HG03521 (cell line): ENCODE measurements around the gene STAB2.

Experiments
- ATAC-seq: cut with Tn5 transposase; IDR thresholded peaks from one replicate; pipeline ENCODE4 v1.9.1; 2021; ENCODE audit warnings: mild to moderate bottlenecking, moderate library complexity; ENCODE audit not compliant: unreplicated experiment

Gene STAB2

DNA sequence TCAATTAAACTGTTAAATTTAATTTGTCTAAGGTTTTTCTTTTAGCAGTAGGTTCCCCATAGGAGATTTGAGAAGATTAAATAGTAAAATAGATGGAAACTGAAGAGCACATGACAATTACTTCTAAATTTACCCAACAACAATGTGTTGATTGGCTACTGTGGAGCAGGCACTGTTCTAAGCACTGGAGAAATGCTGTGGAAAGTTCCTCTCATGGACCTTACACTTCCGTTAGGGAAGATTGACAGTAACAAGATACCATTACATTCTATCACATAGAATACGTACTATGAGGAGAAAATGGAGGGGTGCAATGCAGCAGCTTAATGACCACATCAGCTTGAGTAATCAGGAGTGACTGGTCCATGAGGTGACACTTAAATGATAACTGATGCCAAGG lies 8.1 kb upstream of the STAB2 start:
- no peak for ATAC-seq

DNA sequence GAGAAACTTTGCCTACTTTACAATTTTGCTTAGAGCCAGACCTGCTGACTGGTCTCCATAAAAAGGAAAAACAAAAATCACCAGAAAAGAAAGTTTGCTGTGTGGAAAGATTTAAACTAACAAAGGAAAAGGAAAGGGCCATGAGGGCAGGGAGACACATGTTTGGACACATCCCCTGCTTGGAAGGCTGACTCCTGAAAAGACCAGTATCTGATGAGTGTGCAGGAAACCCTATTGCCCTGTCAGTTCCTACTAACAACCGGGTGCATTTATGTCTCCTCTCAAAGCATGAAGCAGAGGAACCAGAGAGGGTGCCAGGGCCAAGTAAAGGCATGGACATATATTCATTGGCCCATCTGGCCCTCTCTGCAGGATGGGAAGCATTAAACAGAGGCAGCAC lies 7.0 kb upstream of the STAB2 start:
- no peak for ATAC-seq

DNA sequence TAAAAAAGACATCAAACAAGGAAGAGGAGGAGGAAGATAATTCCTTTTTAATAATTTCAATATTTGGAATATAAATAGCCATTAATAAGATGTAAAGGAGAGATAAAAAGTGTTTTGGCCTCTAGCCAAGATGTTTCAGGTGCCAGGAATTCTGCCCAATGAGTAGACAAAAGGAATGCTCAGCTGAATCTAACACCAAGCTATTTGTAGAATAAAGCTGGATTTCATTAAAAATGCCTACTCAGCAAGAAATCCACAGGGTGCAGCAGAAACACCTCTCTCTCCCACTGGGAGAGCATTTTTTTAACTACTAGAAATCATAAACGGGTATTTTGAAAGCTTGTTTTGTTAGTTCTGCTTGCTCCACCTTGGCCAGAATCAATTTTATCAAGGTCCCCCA lies 4.1 kb upstream of the STAB2 start:
- no peak for ATAC-seq

DNA sequence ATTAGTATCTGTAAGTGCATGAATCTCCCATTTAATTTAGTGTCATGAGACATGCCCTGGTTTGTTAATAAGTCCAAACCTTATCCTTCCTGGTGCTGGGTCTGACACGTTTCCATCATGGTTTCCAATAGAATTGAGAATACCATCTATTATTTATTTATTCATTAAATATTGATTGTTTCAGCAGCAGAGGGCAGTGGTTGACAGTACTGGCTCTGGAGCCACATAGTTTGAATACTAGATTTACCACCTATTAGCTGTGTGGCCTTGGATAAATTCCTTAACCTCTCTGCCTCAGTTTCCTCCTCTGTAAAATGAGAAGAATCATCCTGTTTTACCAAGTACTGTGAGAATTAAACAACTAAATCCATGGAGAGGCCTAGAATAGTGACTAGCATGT lies 941 bp upstream of the STAB2 start:
- ATAC-seq = no peak

DNA sequence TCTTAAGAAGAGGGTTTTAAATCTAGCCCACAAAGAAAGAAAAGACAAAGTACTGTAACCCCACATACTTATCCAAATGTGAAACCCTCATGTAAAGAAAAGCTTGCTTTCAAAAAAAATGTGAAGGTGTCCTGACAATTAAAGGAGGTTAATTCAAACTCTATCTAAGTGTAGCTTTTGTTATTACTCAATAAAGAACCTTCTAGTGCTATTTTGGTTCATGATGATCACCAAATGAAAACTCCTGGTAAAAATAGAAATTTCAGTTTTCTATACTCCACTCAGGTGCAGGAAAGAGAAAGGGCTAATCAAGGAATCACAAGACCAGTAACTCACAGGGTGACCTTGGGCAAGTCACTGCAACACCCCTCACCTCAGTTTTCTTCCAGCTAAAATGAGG lies 1.6 kb downstream of the STAB2 start:
- ATAC-seq = no peak

DNA sequence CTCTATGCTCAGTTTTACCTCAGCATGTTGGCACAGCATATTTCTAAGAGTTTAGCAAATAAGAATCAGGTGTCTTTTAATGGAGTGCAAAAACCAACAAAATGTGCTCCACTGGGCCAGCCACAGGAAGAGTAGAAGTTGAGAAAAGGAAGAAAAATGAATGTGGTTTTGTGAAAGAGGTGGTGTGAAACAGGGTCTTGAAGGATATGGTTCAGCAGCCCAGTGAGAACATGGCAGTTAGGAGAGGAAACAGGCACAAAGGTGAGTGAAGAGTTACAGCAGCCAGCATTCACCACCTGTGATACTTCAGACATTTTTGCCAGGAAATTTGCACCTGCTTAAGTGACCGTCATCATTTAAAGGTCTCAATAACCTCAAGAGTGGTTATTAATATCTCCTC lies 2.4 kb downstream of the STAB2 start:
- no peak for ATAC-seq

GRCh38 chr12:103590271-103590670 lies 3.2 kb downstream of the STAB2 start:
- ATAC-seq = no peak

GRCh38 chr12:103596981-103597380 lies 9.9 kb downstream of the STAB2 start:
- no peak for ATAC-seq

DNA sequence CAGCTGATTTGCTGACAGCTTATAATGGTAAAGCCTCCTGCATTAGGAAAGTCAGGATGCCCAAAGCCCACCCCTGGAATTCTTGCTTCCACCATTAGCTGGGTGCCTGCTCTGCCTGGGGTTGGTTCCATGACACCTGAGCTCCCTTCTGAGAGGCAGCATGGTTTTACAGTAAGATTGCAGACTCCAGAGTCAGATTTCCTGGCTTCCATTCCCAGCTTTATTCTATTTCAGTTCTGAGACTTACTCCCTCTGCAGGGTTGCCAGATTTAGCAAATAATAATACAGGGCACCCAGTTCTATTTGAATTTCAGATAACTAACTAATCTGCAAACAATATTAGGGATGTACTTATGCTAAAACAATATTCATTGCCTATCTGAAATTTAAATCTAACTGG lies 12.2 kb downstream of the STAB2 start:
- ATAC-seq = no peak

DNA sequence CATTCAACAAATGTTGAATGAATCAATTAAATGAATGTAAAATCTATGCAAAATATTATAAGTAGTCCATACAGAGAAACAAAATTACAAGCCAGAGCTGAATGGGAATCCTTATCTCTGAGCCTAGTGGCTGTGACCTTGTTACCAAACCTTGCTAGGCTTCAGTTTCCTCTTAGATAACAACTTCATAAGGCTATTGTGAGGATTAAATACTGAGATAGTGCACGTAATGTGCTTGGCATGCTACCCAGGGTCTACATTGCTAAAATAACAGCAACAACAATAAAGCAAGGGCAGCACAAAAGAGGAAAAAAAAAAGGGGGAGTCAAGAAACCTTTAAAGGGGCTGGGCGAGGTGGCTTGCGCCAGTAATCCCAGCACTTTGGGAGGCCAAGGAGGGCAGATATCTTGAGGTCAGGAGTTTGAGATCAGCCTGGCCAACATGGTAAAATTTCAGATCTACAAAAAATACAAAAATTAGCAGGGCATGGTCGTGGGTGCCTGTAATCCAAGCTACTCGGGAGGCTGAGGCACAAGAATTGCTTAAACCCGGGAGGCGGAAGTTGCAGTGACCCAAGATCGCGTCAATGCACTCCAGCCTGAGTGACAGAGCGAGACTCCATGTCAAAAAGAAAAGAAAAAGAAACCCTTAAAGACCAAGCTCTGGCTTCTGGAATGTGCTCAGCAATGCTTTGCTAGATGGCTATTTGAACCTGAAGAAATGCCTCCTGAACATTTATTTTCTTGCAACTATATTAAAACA lies 14.1 kb downstream of the STAB2 start:
- no peak for ATAC-seq

GRCh38 chr12:103620395-103620794 lies 33.3 kb downstream of the STAB2 start:
- ATAC-seq = no peak

DNA sequence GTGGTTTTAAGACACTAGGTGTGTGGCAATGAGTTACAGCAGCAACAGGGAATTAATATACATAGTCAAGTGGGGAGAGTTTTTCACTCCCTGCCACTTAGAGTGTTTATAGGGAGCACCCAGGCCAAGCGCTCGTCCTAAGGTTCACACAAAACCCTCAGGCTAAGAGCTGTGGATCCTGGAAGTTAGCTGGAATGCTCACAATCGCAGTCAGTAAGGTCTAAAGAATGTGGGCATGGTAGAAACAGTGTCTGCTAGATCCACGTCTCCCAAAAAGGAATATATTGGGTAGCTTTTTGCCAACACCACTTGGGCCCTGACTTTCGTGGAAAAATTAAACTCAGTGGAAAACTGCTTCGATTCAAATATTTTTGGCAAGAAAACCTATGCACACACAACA lies 36.6 kb downstream of the STAB2 start:
- ATAC-seq = no peak

DNA sequence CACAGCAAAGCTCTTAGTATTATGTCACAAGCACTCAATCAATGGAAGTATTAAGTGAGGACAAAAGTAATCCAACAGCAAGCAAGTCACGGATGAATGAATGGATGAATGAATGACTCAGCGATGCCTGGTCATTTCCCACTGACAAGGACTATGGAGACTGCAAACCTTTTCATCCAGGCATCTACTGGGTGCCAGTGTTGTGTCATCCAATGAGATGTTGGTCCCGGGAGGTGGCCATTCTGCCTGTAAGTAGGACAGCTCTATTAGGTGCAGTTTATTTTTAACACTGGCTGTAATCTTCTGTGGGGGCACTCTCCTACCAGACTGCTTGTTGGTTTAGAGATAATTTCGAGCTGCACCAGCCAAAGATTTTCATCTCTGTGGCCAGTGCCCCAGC lies 39.4 kb downstream of the STAB2 start:
- no peak for ATAC-seq

DNA sequence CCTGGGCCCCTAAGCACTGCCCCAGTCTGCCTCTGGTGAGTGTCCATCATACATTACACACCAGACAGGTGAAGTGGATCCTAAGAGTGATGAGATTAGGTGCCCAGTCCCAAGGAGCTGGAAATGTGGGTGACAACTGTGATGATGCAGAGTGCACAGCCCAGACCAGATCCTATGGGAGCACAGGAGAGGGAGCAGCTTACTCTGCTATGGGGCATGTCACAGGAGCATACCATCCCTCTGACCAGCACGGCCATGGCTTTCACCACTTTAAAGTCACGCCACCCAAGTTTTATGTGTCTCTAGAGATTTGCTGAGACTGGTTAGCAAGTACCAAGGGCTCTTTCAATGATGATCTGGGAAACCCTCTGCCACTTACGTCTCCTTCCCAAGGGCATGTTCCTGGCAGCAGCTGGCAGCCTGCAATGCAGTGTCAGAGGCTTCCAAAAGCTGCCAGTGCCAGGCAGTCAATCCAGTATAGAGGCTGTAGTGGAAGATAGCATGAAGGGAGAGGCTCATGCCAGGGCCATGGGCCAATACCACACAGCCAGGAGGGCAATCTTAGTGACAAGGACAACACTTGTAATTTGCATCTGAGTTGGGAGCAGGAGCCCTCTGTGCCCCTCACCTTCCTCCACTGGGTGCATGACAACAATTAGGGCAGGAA lies 40.2 kb downstream of the STAB2 start:
- no peak for ATAC-seq

GRCh38 chr12:103632554-103633216 lies 45.6 kb downstream of the STAB2 start:
- peak; percentile 72 for ATAC-seq

- no peak for ATAC-seq
Measured at GRCh38 chr12:103634732-103635131, 47.7 kb downstream of the STAB2 start.

GRCh38 chr12:103635419-103635818 lies 48.3 kb downstream of the STAB2 start:
- ATAC-seq = no peak

- no peak for ATAC-seq
Measured at GRCh38 chr12:103637021-103637420, 49.9 kb downstream of the STAB2 start.

DNA sequence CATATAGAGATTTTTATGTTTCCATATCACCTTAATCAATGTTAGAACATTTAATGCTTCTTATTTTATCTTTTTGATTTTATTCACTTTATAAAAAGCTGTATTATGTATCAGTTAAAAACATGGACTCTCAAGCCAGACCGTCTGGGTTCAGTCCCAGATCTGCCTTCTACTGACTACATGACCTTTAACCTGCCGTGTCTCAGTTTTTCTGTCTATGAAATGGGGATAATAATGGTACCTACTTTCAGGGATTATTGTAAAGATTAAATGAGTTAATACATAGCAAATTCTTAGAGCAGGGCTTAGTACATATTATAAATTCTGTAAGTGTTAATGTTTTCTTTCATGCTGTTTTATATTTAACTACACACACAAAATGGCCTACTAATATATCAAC lies 50.4 kb downstream of the STAB2 start:
- no peak for ATAC-seq

- no peak for ATAC-seq
Measured at GRCh38 chr12:103639983-103640382, 52.9 kb downstream of the STAB2 start.

DNA sequence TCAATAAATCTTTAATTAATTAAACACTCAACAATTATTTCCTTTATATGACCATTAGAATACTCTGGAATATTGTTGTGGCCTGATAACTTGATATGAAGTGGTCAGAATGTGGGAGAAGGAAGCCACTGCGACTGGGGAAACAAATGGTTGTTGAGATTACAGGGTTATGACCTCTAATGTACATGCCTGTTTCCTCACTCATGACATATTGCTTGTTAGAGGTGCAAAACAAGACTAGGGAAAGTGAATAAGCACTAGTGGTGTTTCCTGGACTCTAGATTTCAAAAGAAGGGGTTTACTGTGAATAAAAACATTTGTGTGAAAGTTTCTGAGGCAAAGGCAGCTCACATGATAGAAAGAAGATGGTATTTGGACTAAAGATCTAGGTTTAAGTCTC lies 53.3 kb downstream of the STAB2 start:
- no peak for ATAC-seq

DNA sequence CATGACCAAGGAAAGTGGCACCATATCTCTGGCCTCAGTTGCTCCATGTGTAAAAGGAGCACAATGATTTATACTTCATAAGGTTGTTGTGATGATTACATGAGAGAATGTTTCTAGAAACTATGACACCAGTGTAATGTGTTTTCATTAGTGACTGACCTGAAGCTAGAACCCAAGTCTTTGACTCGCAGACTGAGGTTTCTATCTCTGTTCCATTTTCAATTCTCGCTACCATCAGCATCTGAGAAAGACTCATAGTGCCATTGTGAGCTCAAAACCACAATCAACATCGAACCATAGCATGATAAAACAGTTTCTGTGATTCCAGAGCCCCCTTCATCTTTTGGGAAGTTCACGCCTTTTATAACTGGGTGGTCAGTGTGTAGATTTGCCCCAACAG lies 53.8 kb downstream of the STAB2 start:
- no peak for ATAC-seq
